ENCODE results near the gene CECR2. TPM values are rescaled to one million over a fixed set of nuclear protein-coding genes. Genes with fewer than 3 reads are reported as not detected.

Gene CECR2
- total RNA-seq, 4 donors from 2014 or later, result 1.1 to 2.1 (median 1.3) TPM

GRCh38 chr22:17588606-17589005 is 219.3 kb downstream of the CECR2 start:
- 89% methylated on average over 11 of the region's 11 CpGs for WGBS
- H3K27ac ChIP-seq (replicated peaks in 1 of 4), result no peak overlapping the region
- no peak overlapping the region for H3K4me3 ChIP-seq
- TF ChIP-seq CTCF (IDR thresholded peaks at IDR 0.05), result no peak
- TF ChIP-seq POLR2AphosphoS5 (IDR thresholded peaks at IDR 0.05), result no peak
- no peak for TF ChIP-seq POLR2A (IDR thresholded peaks at IDR 0.05; ENCODE audit: low read depth)
- TF ChIP-seq EP300 (IDR thresholded peaks at IDR 0.05), result no peak
- H3K27me3 ChIP-seq, result no peaks in the 10 kb centered on the region
- H3K4me1 ChIP-seq, result peaks cover under 1 to 7% (median 3%) of the 10 kb centered on the region in 4 donors
- DNase-seq (ENCODE audit: extremely low spot score), result no peak
- no peaks in the 10 kb centered on the region for H3K9me3 ChIP-seq
- intact Hi-C loops (cut with DNase I), result no loop called here
- peaks cover 34 to 62% (median 40%) of the 10 kb centered on the region in 4 donors for H3K36me3 ChIP-seq

- Histone ChIP-seq H3K36me3 (peaks cover 45 to 75% (median 53%) of the 10 kb centered on the region in 4 donors), H3K9me3 (no peaks in the 10 kb centered on the region), H3K4me3 (no peak overlapping the region), H3K4me1 (peaks cover 2 to 11% (median 5%) of the 10 kb centered on the region in 4 donors), H3K27me3 (no peaks in the 10 kb centered on the region), H3K27ac (replicated peaks in 1 of 4) (peak overlapping the region in 1 of 4 donors; percentile 26)
- TF ChIP-seq EP300 (IDR thresholded peaks at IDR 0.05), result no peak
- no peak for TF ChIP-seq POLR2AphosphoS5 (IDR thresholded peaks at IDR 0.05)
- no peak for TF ChIP-seq CTCF (IDR thresholded peaks at IDR 0.05)
- TF ChIP-seq POLR2A (IDR thresholded peaks at IDR 0.05; ENCODE audit: low read depth), result no peak
- DNase-seq (ENCODE audit: extremely low spot score), result no peak
- WGBS, result 91% methylated on average over 10 of the region's 10 CpGs
- intact Hi-C loops (cut with DNase I), result no loop called here
These were observed 220.6 kb downstream of the CECR2 start for GRCh38 chr22:17589810-17590375.

GRCh38 chr22:17590586-17590985 is 221.3 kb downstream of the CECR2 start:
- TF ChIP-seq CTCF (IDR thresholded peaks at IDR 0.05) (no peak), POLR2AphosphoS5 (IDR thresholded peaks at IDR 0.05) (no peak), POLR2A (IDR thresholded peaks at IDR 0.05; ENCODE audit: low read depth) (no peak), EP300 (IDR thresholded peaks at IDR 0.05) (no peak)
- H3K9me3 ChIP-seq, result no peaks in the 10 kb centered on the region
- no peaks in the 10 kb centered on the region for H3K27me3 ChIP-seq
- peaks cover 2 to 11% (median 5%) of the 10 kb centered on the region in 4 donors for H3K4me1 ChIP-seq
- peak overlapping the region in 1 of 4 donors; percentile 26 for H3K27ac ChIP-seq (replicated peaks in 1 of 4)
- H3K4me3 ChIP-seq, result no peak overlapping the region
- WGBS, result 83% methylated on average over 5 of the region's 5 CpGs
- DNase-seq (ENCODE audit: extremely low spot score), result no peak
- peaks cover 51 to 82% (median 60%) of the 10 kb centered on the region in 4 donors for H3K36me3 ChIP-seq
- intact Hi-C loops (cut with DNase I), result no loop called here

- Histone ChIP-seq H3K4me1 (peaks cover 0 to 16% (median 5%) of the 10 kb centered on the region in 4 donors), H3K9me3 (no peaks in the 10 kb centered on the region), H3K4me3 (no peak overlapping the region), H3K27me3 (no peaks in the 10 kb centered on the region), H3K36me3 (peaks cover 64 to 97% (median 76%) of the 10 kb centered on the region in 4 donors), H3K27ac (replicated peaks in 1 of 4) (peak overlapping the region in 1 of 4 donors; percentile 72)
- no peak for DNase-seq (ENCODE audit: extremely low spot score)
- 75% methylated on average over 5 of the region's 5 CpGs for WGBS
- TF ChIP-seq CTCF (IDR thresholded peaks at IDR 0.05), result no peak
- no peak for TF ChIP-seq POLR2AphosphoS5 (IDR thresholded peaks at IDR 0.05)
- TF ChIP-seq POLR2A (IDR thresholded peaks at IDR 0.05; ENCODE audit: low read depth), result no peak
- TF ChIP-seq EP300 (IDR thresholded peaks at IDR 0.05), result no peak
- intact Hi-C loops (cut with DNase I), result no loop called here
These were observed 222.9 kb downstream of the CECR2 start for GRCh38 chr22:17592201-17592600.
